IPS-18c (cell line): Measurements from ENCODE around the gene BCL11B.

Experiments
- H3K4me3 ChIP-seq: 2 replicates; pipeline ENCODE4 v1.7.0; 2013; ENCODE audit warnings: low read depth, mild to moderate bottlenecking, low read length, moderate library complexity; ENCODE audit not compliant: insufficient read depth
- H3K9me3 ChIP-seq: one replicate; pipeline ENCODE4 v1.6.1; 2013; ENCODE audit warnings: mild to moderate bottlenecking, low read length, moderate library complexity; ENCODE audit not compliant: control insufficient read depth, insufficient read depth

The BCL11B gene

DNA sequence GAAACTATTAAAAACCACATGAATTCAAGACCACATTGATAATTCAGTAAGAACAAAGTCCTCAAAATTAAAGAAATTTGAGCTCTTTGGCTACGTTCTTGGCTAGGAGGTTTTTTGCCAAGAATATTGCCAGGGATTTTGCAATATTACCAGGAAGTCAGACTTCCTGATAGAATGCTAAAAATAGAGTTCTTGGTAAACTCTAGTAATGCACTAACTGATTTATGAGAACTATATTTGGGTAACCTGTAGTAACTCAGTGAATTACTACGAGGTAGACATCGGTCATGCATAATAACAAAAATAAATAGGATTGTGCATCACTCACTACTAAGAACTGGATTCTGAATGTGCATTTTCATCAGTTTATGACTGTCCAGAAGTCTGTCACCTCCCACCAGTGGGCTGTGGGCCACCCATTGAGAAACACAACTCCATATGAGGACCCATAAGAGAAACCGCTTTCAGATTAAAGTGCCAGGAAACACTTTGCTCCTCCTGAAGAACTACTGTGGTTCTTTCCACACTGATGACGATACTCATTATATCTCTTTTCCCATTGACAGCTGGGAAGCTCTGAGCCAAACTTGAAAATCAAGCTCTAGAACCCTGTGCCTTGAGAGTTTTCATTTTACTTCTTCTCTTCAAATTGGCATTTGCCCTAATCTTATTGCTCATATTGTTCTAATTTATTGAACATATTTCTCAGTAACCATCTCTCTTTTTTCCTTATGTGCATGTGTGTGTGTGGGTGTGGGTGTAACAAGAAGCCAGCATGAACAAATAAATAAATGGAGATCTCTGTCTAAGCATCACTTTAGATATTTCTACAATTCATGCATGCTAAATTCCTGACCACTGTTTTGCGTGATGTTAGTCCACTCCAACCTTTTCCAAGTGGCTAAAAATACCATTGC lies 116.6 kb downstream of the BCL11B start:
- H3K4me3 ChIP-seq: no peak overlapping the region
- H3K9me3 ChIP-seq: peaks cover 4% of the 10 kb centered on the region

DNA sequence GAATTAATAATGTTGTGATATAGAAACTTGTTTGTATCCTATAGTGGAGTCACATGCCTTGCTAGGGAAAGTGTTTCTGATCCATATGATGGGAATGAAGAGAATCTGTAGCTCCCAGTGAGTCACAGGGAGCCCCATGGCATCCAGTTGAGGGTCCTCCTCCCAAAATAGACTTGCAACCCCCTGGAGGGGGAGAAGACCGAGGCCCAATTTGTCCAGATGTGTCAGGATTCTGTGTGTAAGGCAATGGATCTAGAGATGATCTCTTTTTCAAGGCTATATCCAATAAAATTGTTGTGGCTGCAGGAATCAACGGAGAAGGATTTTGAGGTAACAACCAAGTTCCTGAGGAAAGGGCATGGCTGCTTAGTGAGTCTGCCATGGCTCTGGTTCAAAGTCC lies 121.8 kb downstream of the BCL11B start:
- no peak overlapping the region for H3K4me3 ChIP-seq
- H3K9me3 ChIP-seq: no peaks in the 10 kb centered on the region

DNA sequence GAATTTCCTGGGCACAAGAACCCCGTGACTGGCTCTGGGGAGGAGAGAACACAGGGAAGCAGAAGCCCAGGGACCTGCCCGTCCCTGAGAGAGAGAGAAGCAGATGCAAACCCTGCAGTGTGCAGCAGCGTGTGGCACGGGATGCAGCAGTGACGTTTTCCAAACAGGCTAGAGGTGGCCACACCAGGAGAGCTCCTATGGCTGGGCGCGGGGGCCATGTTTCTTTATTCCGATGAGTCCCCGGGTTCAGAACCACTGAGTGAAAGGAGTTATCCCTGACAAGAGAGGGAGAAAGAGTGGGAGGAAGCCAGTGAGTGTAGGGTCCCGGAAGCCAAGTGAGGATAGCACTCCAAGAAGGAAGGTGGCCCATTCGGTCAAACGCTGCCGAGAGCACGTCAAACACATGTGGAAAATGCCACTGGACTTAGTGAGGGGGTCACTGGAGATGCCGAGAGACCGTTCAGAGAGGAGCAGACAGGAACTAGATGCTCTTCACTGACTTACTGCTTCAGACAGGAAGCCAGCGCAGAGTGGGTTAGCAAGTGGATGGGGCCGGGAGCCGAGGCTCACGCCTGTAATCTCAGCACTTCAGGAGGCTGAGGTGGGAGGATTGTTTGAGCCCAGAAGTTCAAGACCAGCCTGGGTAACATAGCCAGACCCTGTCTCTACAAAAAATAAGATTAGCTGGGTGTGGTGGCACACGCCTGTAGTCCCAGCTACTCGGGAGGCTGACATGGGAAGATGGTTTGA lies 123.0 kb downstream of the BCL11B start:
- Histone ChIP-seq H3K9me3 (no peaks in the 10 kb centered on the region), H3K4me3 (no peak overlapping the region)

DNA sequence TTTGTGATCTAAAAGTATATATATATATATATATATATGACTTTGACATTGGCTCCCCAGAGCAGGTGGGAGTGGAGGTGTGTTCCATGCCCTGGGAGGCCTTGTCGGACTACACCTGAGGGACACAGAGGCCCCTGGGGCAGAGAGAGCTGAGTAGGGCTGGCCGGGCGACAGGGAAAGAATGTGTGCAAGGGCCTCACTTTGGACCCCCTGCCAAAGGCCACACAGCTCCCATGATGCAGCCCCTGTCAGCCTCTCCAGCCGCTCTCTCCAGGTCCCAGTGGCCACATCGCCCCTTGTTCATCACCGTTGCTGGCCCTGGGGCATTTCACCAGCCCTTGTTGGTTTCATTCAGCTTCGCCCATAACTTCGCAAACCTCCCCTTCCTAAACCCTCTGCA lies 123.9 kb downstream of the BCL11B start:
- Histone ChIP-seq H3K9me3 (no peaks in the 10 kb centered on the region), H3K4me3 (no peak overlapping the region)

DNA sequence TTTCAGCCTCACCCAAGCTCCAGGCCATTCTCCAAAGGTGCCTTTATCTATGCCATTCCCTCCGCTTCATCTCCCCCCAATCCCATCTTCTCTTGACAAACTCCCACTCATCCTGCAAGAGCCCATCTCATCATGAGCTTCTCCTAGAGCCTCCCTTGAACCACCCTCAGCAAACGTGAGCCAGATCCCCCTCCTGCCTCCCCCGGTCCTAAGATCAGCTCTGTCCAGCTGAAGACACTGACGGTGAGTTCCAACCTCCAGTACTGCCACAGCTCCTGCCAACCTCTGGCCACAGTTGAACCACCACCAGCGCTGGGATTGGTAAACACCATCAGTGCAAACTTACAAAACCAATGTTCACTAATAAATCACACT lies 124.6 kb downstream of the BCL11B start:
- no peaks in the 10 kb centered on the region for H3K9me3 ChIP-seq
- H3K4me3 ChIP-seq: no peak overlapping the region

DNA sequence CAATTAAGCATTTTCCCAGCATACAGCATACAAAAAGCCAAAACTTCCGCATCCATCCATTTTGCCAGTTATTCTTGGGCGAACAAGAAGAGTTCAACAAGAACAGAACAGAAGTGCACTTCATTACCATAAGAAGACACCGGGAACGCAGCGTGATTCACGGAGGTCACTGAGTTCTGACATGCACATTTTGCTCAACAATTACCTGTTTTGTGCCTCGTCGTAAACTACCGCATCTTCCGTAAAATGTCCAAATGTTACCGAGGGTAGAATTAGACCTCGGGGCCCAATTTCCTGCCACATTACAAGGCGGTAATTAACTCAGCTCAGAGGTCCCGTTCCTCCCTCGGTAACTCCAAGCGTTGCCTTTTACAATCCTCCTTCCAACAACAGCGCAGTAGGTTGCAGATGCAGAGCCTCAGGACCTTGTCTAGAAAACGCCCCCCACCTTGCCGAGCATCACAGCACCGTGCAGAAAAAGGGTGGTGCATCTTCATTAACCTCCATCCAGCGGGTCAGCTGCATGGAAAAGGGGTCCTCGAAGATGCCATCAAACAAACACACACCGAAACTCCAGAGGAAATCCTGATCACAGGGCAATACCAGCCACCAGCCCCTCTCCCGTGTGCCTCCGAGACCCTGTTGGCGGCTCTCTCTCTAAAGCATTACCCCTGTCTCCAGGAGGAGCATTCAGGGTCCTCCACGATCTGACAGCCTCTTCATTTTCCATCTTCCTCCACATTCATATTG lies 125.2 kb downstream of the BCL11B start:
- no peak overlapping the region for H3K4me3 ChIP-seq
- no peaks in the 10 kb centered on the region for H3K9me3 ChIP-seq

DNA sequence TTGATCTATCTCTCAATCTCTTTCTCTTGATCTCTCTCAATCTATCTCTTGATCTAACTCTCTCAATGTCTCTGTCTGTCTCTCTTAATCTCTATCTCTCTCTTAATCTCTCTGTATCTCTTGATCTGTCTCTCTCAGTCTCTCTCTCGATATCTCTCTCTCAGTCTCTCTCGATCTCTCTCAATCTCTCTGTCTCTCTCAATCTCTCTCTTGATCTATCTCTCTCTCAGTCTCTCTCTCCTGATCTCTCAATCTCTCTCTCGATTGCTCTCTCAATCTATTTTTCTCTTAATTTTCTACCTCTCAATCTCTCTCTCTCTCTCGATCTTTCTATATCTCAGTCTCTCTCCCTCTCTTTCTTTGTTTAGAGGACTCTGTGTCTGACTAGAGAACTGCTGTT lies 126.7 kb downstream of the BCL11B start:
- no peaks in the 10 kb centered on the region for H3K9me3 ChIP-seq
- H3K4me3 ChIP-seq: no peak overlapping the region

DNA sequence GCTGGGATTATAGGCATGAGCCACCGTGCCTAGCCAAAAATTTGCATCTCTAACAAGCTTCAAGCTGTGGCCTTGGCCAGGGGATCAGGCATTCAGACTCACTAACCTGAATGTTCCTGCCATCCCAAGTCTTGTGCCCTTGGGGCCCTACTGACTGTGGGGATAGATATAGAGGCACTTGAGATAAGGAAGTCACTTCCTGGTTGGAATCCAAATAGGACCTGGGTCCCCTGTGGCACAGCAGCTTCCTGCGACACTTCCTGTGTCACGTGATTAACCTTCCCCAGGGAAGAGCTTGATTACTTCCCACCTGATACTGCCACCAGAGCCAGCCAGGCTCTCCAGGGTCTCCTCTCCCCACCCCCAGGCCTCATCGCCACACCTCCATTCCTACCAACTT lies 128.2 kb downstream of the BCL11B start:
- Histone ChIP-seq H3K9me3 (no peaks in the 10 kb centered on the region), H3K4me3 (no peak overlapping the region)

DNA sequence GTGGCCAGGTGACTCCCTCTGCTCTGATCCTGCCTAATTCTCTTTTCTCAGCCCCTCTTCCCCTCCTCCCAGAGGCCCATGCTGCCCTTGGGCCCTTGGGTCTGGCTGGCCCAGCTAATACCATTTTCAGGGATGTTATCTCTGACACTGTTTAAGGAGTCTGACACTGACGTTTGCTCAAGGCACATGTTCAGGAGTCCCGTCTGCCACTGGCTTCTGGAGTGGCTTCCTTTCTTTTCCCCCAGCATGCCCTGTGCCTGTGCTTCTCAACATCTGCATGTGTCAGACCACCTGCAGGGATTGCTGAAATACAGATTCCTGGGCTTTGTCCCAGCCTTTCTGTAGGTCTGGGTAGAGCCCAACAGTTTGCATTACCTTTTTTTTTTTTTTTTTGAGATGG lies 128.9 kb downstream of the BCL11B start:
- Histone ChIP-seq H3K9me3 (no peaks in the 10 kb centered on the region), H3K4me3 (no peak overlapping the region; the same call in 1 of the 2 replicates)

DNA sequence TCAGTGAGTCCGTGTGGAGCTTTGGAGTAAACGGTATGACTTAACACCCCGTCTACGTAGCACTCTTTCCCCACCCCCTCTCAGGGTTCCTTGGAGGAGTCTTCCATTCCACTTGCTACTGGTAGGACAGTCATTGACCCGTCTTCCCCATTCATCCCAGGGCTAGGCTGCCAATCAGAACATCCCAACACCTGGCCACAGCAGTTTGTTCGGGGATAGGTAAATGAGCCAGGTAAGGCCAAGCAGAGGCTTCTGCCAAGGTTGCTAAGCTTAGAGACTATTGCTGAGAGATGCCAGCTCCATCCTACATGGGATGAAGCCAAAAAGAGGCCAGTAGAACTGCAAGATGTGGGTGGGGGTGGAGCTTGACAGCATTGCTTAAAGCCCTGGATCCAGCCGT lies 130.8 kb downstream of the BCL11B start:
- no peak overlapping the region for H3K4me3 ChIP-seq
- H3K9me3 ChIP-seq: no peaks in the 10 kb centered on the region

DNA sequence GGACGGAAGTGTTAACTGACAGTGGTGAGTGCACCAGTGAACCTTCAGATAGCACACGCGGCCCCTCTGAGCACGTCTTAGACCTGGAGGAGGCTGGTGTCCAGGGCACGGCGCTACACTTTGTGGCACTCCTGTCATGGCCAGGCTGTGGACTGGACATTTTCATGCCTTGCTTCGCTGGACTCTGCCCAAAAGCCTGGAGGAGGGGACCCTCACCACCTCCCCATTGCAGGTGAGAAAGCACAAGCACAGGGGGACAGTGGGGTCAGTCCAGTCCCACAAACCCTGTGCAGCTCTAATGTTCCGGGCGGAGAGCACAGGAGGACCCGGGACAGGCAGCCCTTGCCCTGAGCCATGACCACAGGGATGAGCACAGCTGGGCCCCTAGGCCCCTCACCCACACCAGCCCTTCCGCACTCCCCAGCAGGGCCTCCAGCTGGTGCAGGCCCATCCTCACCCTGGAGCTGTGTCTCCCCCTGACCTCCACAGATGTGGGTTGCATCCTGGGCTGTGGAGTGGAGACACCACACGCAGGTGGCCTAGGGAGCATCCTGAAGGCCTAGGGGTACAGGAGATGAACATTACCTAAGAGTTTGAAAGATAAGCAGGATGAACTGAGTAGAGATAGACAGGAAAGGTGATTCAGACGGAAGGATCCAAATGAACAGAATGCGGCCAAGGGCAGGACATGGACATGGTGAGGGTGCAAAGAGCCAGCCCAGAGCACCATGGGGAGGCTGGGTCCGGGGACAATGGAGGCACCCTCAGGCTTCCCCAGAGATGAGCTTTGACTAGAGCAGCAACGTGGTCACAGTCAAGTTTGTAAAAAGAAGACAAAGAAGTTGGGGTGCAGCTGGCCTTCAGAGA lies 132.8 kb downstream of the BCL11B start:
- Histone ChIP-seq H3K4me3 (no peak overlapping the region), H3K9me3 (no peaks in the 10 kb centered on the region)

DNA sequence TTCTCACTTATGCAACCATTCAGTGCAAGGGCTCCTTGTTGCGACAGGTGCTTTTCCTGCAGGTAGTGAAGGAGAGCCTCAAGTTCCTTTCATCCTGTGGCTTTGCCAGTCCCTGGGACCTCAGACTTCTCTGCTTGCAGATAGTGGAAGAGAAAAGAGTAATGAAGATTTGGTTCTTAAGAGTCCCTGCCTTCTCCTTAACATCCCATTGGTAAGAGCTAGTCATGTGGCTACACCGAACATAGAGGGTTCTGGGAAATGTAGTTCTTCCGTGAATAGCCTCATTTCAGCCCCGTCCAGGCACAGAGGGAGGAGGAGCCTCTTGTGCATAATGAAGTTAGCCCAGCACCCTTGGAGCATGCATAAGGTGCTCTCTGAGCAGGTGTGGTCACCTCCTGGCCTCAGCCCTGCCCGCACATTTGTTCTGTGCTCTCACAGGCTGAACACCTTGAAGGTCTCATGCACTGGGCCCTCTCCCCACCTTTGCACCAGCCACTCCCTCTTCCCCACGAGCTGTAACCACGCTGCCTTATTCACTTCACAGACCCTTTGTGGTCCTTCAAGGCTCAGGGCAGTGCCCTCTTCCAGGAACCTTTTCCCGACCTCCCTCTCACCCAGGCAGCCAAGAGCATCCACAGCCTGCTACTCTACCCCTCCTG lies 134.0 kb downstream of the BCL11B start:
- no peaks in the 10 kb centered on the region for H3K9me3 ChIP-seq
- no peak overlapping the region for H3K4me3 ChIP-seq

DNA sequence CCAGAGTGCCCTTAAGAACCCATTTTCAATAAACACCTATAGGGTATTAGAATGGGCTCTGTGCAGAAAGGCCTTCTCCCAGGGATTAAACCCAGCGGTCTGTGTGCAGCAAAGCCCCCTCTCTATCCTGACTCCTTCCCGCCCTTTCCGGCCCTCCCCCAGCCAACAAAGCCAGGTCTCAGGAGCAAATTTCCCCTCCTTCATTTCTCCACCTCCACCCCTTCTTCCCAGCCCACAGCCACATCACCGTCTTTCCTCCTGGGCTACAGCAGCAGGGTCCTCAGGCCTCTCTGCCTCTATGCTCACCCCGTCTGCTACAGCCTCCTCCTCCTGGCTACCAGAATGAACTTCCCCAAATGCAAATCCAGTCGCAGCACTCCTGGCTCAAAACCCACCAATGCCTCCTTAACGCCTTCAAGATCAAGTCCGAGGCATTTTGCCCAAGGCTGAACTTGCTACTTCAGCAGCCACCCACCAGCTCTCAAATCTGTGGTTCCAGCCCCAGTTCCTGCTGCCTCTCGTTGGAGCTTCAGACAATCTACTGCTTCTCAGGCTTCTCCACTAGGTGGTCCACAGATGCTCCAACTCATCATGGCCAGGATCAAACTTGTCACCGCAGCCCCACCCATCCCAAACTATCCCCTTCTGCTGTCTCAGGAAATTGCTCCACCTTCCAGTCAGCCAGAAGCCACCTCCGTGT lies 134.8 kb downstream of the BCL11B start:
- H3K4me3 ChIP-seq: no peak overlapping the region
- H3K9me3 ChIP-seq: no peaks in the 10 kb centered on the region

DNA sequence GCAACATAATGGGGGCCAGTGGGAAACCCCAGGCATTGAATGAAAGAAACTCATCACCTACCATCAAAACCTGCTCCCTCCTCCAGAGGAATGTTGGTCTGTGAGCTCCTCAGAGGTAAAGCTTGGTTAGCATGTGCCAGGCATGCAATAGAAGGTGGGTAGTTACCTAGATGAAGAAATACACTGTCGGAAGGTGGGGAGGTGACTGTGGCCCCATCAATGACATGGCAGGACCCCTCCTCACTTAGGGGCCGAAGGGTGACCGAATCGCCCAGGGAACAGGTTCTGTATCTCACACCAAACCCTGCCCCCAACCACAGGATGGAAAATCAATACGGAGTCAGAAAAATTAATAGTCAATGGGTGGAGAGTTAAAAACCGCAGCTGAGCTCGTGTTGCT lies 135.6 kb downstream of the BCL11B start:
- no peaks in the 10 kb centered on the region for H3K9me3 ChIP-seq
- no peak overlapping the region for H3K4me3 ChIP-seq

DNA sequence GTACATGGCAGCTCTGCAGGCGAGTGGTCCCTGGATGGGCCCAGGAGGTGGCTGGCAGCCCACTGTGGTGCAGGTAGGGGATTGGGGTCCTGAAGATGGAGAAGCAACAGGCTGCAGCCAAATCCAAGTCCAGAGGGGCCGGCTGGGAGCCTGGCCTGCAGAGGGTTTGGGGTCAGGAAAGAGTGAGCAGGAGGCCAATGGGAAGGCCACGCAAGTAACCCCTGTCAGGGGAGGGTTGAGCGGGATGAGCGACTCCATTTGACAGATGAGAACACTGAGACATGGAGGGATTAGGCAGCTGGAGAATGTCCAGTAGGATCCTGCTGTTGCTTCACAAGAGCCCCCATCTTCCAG lies 136.0 kb downstream of the BCL11B start:
- Histone ChIP-seq H3K4me3 (no peak overlapping the region), H3K9me3 (no peaks in the 10 kb centered on the region)

DNA sequence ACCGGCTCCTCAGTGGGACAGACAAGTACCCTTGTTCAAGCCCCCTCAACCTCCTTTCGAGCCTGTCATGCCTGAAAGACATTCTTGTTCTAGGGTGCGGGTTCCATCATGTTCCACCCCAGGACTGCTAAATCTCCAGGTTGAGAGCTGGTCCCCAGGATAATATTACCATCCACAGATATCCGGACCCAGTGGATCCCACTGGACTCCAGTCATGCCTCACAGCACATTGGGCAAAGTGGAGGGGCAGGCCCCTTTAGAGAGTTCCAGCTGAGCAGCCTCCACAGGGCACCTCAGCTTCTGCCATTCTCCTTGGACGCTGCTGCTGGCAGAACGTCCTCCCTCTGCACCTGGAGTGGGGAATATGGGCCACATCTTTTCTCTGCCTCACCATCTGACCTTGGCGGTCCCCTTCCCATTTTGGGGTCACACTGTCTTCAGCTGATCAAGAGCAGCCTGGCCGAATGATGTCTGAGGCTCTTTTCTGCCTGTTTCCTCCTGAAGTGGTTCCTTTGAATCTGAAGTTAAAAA lies 137.4 kb downstream of the BCL11B start:
- H3K4me3 ChIP-seq: no peak overlapping the region

More for the DNA sequence above, 137.4 kb downstream of the BCL11B start:
- no peaks in the 10 kb centered on the region for H3K9me3 ChIP-seq
